ENCODE measurements around the gene SOX4.
A peak's percentile ranks its signal among the peaks of the same experiment; 100 is the strongest.

DNA sequence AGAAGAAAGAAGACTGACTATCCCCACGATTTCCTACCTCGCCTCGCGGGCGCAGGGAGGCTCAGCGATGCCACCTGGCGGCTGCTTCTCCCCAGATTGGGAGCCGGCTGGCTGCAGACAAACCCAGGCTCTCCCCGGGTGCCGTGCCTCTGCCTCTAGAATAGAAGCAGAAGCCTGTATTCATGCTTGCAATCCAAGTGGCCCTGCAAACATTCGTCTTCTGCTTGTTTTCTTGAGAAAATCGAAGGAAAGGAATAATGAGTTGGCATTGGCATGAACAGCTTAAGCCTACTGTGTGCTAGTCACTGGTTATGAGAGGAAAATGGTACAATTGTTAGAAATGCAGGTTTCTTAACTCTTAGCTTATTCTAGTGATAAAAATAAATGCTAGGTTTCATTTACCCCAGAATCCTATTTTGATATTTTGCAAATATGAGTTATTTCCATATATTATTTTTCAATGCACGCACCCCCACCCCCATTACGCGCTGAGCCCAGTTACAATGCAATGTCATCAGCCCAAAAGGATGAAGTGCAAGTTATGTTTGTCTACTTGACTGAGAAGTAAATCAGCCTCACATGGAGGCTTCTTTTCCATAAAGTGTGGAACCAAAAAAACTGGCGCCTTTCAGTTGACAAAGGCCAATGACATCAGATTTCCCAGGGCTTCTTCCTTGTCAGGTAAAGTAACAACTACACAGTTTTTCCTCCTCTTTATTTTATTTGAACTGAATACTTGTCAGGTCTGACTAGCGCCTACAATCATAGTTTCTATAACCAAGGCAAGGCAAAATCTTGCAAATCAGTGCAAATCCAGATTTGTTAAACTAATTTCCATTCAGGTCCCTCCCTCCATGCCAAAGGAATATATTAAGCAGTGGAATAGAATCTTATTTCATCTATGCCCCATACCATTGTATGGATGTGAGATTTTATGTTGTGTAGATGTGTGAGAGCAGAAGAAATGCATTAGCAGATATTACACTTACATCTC lies 3.9 kb upstream of the SOX4 start:
- TF ChIP-seq, protein P1, sequence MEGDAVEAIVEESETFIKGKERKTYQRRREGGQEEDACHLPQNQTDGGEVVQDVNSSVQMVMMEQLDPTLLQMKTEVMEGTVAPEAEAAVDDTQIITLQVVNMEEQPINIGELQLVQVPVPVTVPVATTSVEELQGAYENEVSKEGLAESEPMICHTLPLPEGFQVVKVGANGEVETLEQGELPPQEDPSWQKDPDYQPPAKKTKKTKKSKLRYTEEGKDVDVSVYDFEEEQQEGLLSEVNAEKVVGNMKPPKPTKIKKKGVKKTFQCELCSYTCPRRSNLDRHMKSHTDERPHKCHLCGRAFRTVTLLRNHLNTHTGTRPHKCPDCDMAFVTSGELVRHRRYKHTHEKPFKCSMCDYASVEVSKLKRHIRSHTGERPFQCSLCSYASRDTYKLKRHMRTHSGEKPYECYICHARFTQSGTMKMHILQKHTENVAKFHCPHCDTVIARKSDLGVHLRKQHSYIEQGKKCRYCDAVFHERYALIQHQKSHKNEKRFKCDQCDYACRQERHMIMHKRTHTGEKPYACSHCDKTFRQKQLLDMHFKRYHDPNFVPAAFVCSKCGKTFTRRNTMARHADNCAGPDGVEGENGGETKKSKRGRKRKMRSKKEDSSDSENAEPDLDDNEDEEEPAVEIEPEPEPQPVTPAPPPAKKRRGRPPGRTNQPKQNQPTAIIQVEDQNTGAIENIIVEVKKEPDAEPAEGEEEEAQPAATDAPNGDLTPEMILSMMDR (IDR thresholded peaks at IDR 0.05), result peak; percentile 53 to 89 (median 82)
- TF ChIP-seq POLR2A (IDR thresholded peaks at IDR 0.05), result no peak
